ENCODE results near the gene SUGCT. TPM values are rescaled to one million over a fixed set of nuclear protein-coding genes. Genes with fewer than 3 reads are reported as not detected.

Gene SUGCT
- total RNA-seq, 3 donors from 2014 or later = 2.3 to 4.5 (median 4.0) TPM

DNA sequence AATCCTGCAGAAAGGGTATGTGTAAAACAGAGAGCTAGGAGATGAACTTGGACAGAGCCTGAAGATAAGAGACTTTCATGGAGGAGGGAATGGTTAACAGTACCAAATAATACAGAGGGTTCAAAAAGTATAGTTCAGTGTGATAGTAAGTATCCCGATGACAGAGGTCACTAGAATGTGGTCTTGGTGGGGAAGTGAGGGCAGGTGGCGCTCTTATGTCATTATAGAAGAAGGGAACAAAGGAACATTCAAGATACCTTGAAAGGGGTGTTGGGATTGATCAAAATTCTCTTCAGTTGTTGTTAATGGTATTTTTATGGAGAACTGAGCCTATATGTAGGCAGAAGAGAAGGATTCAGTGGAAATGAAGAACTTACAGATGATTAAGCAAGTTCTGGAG, 312.5 kb downstream of the SUGCT start:
- no peak for DNase-seq (ENCODE audit: low spot score in 2 of 2)
- Histone ChIP-seq H3K27me3 (no peaks in the 10 kb centered on the region), H3K4me3 (no peak overlapping the region), H3K36me3 (no peaks in the 10 kb centered on the region), H3K9me3 (peaks cover 0 to 4% of the 10 kb centered on the region in 2 donors), H3K4me1 (no peaks in the 10 kb centered on the region), H3K27ac (no peak overlapping the region)
- TF ChIP-seq, protein P1, sequence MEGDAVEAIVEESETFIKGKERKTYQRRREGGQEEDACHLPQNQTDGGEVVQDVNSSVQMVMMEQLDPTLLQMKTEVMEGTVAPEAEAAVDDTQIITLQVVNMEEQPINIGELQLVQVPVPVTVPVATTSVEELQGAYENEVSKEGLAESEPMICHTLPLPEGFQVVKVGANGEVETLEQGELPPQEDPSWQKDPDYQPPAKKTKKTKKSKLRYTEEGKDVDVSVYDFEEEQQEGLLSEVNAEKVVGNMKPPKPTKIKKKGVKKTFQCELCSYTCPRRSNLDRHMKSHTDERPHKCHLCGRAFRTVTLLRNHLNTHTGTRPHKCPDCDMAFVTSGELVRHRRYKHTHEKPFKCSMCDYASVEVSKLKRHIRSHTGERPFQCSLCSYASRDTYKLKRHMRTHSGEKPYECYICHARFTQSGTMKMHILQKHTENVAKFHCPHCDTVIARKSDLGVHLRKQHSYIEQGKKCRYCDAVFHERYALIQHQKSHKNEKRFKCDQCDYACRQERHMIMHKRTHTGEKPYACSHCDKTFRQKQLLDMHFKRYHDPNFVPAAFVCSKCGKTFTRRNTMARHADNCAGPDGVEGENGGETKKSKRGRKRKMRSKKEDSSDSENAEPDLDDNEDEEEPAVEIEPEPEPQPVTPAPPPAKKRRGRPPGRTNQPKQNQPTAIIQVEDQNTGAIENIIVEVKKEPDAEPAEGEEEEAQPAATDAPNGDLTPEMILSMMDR (IDR thresholded peaks at IDR 0.05) = no peak
- no peak for TF ChIP-seq POLR2AphosphoS5 (IDR thresholded peaks at IDR 0.05)
- no peak for TF ChIP-seq POLR2A (IDR thresholded peaks at IDR 0.05)
- intact Hi-C loops (cut with DNase I; ENCODE audit: low total_unique reads) = no loop called here

DNA sequence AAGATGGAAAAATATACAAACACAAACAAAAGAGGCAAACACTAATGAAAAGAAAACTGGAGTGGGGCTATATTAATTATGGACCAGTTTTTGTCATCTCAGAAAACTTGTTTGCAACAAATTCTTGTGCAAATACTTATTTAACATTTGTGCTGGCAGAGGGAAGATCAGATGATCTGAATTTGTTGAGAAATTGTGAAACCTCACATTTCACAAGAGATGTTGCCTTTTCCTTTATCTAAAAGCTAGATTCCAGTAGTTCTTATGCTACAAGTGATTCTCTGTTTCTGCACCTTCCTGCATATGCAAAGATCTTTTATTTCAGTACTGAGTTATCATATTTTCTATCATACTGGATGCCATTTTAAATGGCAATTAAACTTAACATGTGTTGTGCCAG, 320.7 kb downstream of the SUGCT start:
- intact Hi-C loops (cut with DNase I; ENCODE audit: low total_unique reads) = no loop called here
- H3K27ac ChIP-seq = no peak overlapping the region
- no peaks in the 10 kb centered on the region for H3K27me3 ChIP-seq
- H3K4me1 ChIP-seq = no peaks in the 10 kb centered on the region
- H3K4me3 ChIP-seq = no peak overlapping the region
- TF ChIP-seq, protein P1 (IDR thresholded peaks at IDR 0.05) = no peak
- TF ChIP-seq POLR2A (IDR thresholded peaks at IDR 0.05) (no peak), POLR2AphosphoS5 (IDR thresholded peaks at IDR 0.05) (no peak)
- H3K9me3 ChIP-seq = no peaks in the 10 kb centered on the region
- no peaks in the 10 kb centered on the region for H3K36me3 ChIP-seq
- no peak for DNase-seq (ENCODE audit: low spot score in 2 of 2)

DNA sequence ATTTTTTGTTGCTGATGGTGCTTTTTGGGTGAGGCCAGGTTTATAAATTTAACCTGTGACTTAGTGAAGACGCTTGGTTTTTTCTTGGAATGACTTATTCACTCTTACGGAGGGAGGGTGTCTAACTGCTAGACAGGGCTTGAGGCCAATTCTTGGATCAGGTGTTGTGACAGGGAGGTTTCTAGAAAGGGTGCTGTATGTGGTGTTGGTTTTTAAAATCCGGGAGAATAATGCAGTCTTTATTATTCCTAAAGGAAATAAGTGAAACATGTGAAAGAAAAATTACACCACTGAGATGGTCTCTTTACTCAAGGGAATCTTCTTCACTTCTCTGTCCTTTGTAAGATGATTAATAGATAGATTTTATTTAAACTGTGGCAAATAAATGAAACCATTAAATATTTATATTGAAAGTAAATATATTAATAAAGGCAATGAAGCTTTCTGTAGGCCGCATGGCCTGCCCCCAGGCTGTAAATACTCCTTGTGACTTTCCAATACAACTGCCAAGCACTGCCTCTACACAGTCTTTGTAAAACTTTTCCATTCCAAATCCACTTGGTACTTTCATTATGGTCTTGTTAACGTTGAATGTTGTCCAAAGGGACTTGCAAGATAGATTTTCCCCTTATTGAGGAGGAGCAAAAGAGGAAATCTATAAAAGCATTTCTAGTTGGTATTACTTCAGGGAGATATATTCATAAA, 323.1 kb downstream of the SUGCT start:
- TF ChIP-seq POLR2AphosphoS5 (IDR thresholded peaks at IDR 0.05) = no peak
- no peak for TF ChIP-seq POLR2A (IDR thresholded peaks at IDR 0.05)
- TF ChIP-seq, protein P1 (IDR thresholded peaks at IDR 0.05) = no peak
- intact Hi-C loops (cut with DNase I; ENCODE audit: low total_unique reads) = no loop called here
- no peak overlapping the region for H3K4me3 ChIP-seq
- no peaks in the 10 kb centered on the region for H3K36me3 ChIP-seq
- H3K4me1 ChIP-seq = no peaks in the 10 kb centered on the region
- H3K9me3 ChIP-seq = no peaks in the 10 kb centered on the region
- no peak overlapping the region for H3K27ac ChIP-seq
- H3K27me3 ChIP-seq = no peaks in the 10 kb centered on the region
- no peak for DNase-seq (ENCODE audit: low spot score in 2 of 2)

DNA sequence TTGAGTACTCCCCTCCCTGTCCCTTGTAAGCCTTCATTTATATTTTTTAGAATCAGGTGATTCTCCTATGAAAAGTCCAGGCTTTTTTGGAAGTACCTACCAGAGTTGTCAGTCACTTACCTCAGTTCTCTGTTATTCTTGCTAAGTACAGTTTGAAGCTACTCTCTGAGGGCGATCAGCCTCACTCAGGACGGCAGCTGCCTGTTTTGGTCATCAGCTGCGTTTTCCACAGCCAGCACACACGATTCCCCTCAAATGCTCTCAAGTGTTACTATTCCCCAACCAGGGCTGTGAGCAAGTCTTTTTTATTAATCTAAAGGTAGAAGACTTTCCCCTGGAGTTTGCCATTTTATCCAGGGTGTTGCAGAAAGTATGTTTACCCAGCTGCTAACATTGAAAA, 328.6 kb downstream of the SUGCT start:
- no peaks in the 10 kb centered on the region for H3K4me1 ChIP-seq
- TF ChIP-seq POLR2AphosphoS5 (IDR thresholded peaks at IDR 0.05) (no peak), POLR2A (IDR thresholded peaks at IDR 0.05) (no peak)
- TF ChIP-seq, protein P1 (IDR thresholded peaks at IDR 0.05) = no peak
- DNase-seq (ENCODE audit: low spot score in 2 of 2) = no peak
- intact Hi-C loops (cut with DNase I; ENCODE audit: low total_unique reads) = no loop called here
- no peak overlapping the region for H3K4me3 ChIP-seq
- no peaks in the 10 kb centered on the region for H3K27me3 ChIP-seq
- no peaks in the 10 kb centered on the region for H3K36me3 ChIP-seq
- H3K27ac ChIP-seq = no peak overlapping the region
- H3K9me3 ChIP-seq = no peaks in the 10 kb centered on the region

DNA sequence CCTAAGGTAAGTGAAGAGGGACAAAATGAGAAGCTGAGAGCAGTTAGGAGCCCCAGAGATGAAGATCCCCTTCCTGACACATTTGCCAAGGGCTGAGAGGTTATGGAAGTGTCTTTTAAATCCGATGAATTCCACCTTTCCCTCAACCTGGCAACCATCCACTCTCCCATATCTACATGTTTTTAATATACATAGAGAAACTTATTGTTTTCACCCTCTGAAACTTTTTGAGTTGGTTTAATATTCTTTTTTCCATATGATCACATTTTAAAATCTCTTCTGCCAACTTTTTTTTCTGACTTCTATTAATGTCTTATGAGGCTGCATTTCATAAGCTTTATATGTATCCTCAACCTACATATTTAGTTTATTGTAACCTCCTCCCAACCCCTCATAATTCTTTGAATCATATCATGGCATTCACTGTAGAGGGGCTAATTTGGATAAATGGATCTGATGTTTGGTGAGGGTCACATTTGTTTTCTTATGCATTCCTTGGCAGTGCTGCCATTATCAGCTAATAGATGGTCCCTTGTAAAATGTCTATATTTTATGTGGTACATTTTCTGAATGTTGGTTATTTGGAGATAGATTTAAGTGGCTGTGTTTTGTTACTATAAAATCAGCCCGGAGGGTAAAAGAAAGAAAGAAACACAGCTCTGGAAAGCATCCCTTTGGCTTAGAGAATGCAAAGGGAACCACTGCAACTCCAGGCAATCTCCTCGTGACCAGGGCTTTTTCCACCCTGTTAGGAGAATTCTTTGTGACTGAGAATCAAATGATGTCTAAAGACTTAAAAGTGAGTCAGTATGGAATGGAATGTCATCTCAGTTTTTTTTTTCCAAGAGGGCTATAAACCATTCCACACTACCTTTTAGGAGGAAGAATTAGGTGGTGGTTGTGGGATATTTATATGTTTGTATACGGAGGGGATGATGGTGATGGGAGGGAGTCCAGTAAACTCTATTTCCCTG, 334.4 kb downstream of the SUGCT start:
- Histone ChIP-seq H3K4me3 (no peak overlapping the region), H3K27ac (no peak overlapping the region), H3K27me3 (no peaks in the 10 kb centered on the region), H3K9me3 (no peaks in the 10 kb centered on the region), H3K4me1 (no peaks in the 10 kb centered on the region), H3K36me3 (no peaks in the 10 kb centered on the region)
- no peak for TF ChIP-seq POLR2A (IDR thresholded peaks at IDR 0.05)
- TF ChIP-seq, protein P1 (IDR thresholded peaks at IDR 0.05) = no peak
- no peak for TF ChIP-seq POLR2AphosphoS5 (IDR thresholded peaks at IDR 0.05)
- intact Hi-C loops (cut with DNase I; ENCODE audit: low total_unique reads) = loop anchor here (5.0 kb wide), 1 partner anchor 803 kb away; no protein-coding TSS in a partner anchor
- DNase-seq (ENCODE audit: low spot score in 2 of 2) = no peak
